Suppressor macrophage treated with lipopolysaccharide for 1 hour (primary cell): ENCODE measurements around the gene FNTB.

Experiments used
- DNase-seq, 3 donors: peaks; one replicate each; pipeline ENCODE4 v3.0.0-alpha.2; 2020 to 2022

The FNTB gene

GRCh38 chr14:65092349-65092748 lies 105.7 kb downstream of the FNTB start:
- DNase-seq: no peak

DNA sequence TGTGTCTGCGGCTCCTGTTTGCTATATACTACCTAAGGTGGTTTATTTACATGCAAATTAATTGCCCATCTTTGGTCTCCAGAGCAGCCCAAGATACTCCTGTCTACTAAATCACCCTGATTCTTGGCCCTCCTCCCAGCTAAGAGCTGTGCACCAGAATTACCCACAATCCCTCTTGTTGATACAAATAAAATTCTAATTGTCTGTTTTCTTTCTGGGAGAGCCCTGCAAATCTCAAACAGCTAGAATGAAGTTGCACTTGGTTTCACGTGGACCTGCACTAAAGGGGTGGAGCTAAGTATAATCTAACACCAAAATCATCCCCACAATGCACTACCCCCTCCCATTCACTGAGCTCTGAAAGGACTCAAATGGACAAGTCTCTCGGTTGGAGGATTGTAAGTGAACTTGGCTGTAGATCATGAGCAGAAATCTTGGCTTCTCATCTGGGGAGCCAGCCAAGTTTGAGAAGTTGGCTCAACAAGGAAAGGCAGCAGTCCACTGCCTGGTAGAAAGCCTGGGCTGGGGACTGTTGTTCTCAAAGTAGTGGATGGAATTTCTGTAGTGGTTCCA lies 109.0 kb downstream of the FNTB start:
- DNase-seq: no peak

- no peak for DNase-seq
Observed at GRCh38 chr14:65096323-65097089, 109.8 kb downstream of the FNTB start.

DNA sequence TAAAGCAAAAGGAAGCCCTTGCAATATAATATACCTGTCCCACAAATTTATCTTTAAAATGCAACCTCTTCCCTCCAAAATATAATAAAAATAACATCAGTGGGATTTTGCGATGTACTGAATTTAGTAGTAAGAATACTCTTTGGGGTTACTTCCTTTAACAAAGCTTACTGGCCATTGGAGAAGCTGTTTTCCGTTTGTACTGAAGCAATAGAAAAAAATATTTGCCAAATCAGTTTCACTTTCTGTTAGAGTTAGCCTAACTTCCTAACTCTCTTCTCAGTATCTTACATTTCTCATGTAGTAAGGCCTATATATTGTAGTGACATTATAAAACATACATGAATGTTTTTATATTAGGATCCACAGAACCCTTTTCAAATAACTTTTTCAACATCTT lies 111.9 kb downstream of the FNTB start:
- peak; percentile 57 to 88 (median 75) for DNase-seq

DNA sequence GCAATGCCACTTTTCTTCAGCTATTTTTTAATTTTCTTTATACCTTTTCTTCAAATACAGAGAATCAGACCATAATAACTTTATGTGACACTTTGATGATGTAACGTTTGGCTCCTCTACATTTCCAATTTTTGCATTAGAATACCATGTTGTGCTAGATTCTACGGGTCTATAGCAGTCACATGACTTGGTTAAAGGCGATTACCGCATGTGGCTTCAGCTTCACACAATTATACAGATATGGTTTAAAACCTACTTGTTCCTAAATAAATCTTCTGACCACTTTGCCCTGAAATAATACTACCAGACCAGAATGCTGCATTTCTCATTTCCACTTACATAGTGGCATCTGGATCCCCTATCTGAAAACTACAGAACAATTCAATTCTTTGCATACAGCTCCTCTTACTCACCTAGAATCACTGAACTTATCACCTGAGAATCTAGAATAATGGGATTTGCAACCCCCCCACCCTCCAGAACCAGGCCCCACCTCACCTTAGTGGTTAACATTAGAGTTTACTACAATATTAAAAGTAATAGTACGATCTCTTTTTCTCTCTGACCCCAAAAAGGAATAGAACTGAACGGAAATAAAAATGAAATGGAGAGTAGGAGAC lies 114.3 kb downstream of the FNTB start:
- DNase-seq: peak in 2 of 3 donors; percentile 15 to 36

DNA sequence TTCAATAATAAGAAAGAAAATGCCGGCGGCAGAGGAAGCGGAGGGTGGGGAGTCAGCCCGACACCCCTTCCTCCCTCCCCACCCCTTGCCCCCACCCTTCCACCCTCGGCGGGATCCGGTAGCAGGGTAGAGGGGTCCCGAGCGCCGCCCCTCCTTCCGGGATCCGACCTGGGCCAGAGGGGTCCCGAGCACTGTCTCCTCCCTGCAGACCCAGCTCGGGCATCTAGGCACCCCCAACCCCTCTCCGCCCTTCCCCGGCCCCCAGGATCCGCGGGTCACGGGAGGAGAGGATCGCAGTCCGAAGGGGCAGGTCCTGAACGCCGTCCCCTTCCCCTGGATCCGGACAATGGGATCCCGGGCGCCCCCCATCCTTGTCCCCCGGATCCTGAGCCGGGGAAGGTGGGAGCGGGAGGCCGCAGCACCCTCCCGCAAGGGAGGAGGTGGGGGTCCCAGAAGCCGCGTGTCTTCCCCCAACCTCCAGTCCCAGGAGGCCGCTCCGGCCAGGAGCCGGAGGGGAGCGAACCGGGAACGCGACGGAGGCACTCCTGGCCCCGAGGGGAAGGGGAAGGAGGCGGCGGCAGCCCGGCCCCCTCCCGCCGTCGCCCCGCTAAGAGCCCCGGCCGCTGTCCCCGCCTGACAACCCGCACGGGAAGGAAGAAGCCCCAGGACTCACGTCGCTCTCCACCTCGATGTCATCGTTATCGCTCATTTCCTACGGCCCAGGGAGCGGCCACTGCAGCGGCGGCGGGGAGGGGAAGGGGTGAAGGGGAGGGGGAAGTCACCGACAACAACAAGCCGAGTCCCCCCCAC lies 115.1 kb downstream of the FNTB start:
- DNase-seq: peak in 2 of 3 donors; percentile 17 to 29

GRCh38 chr14:65102441-65103149 lies 115.9 kb downstream of the FNTB start, which contains the start of gene MAX:
Gene MAX (minus strand): TSS chr14:65102517. CDS start chr14:65102339, 178 bp downstream.
- DNase-seq: peak; percentile 98 to 99 (median 98)

DNA sequence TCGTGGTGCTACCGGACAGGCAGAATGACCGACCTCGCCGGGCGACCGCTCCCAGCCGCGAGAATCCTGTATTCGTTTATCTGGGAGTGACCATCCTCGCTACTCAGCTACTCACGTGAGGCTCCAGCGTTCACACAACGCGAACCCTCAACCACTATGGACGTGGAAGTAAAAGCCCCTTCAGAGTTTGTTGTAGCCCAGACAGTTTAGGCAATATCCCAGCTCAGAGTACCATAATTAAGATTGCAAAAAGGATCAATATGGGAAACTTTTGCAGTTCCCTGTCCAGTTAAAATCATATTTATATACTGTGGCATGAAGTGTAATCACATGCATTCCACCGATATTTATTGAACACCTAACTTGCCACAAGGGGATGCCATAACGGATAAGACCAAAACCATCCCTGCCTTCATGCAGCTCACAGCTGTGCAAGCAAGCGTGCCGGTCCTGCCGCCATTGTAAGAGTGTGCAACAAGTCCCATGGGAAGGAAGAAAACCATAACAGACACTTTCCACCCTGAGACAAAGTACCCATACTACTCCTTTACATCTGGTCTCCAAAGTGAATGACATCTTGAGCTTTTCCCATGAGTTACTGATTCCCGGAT lies 116.6 kb downstream of the FNTB start:
- peak in 1 of 3 donors; percentile 14 for DNase-seq

DNA sequence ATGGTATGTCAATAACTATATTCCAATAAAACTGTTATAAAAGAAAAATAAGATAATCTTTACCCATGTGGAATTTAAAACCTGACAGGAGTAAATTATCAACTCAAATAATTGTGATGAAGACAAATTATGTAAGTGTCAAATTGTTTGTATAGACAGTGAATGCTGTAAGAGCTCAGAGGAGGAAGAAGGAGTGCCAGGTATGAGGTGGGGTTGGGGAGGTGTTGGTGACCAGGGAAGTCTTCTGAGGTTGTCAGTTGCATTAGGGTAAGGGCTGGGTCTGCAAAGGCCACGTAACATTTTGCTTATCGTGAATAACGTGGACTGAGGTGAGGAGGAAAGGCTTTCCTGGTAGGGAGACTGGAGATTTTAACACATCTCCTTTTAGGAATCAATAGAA lies 118.1 kb downstream of the FNTB start:
- DNase-seq: no peak

DNA sequence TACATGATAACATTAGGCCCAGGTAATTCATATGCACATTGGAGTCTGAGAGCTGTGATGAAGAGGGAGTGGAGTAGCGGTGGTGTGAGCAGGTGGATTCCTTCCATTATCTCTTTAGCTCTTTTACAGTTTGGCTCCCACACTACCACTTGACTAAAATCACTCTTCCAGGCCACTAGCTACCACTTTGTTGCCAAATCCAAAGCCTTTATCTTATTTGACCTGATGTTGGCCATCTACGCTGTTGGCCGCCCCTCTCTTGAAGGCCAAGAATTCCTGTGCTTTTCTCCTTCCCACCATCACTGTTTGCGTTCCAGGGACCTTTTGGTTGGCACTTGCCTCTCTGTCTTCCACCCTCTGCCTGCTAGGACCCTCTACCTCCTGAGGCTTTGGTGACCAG lies 119.6 kb downstream of the FNTB start:
- DNase-seq: no peak

- DNase-seq: no peak
Observed at GRCh38 chr14:65106736-65107135, 120.0 kb downstream of the FNTB start.

DNA sequence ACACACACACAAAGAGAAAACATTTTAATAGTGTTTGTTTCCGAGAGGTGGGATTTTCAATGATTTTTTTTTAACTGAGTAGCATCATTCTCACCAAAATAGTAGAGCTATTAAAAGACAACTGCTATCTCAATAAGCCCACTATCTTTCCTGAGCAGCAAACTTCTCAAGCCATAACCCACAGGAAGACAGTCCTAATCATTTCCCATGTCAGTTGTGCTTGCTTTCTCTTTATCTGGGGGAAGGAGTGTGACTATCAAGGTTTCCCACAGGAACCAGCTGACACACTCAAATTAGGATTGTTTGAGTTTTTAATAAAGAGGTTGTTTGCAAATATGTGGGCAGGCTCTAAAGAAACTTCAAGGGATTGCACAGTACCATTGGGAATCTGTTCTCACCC lies 120.5 kb downstream of the FNTB start:
- no peak for DNase-seq

- DNase-seq: no peak
Observed at GRCh38 chr14:65109357-65109756, 122.7 kb downstream of the FNTB start.

DNA sequence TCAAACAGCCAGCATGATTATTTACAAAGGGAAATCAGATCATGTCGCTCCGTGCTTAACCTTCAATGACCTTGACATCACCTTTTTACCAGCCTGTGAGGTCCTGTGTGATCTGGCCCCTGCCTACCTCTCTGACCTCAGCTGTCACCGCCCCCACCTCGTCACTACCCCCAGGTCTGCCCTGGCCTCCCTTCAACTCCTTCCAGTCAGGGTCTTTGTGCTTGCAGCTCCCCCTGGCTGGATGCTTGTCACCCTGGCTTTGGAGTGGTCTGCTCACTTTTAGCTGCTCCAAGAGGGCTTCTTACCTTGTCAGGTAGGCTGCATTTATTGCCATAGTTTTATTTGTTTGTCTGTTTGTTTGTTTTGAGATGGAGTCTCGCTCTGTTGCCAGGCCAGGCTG lies 123.8 kb downstream of the FNTB start:
- DNase-seq: no peak
